HepG2 (cell line): Measurements from ENCODE around the gene BSG. TPM values are rescaled to one million over a fixed set of nuclear protein-coding genes. Genes with fewer than 3 reads are reported as not detected.

Experiments
- IRF9 ChIP-seq: sonication (generic); formaldehyde crosslinking; IDR thresholded peaks from 2 replicates; pipeline ENCODE4 v1.8.0; 2022; ENCODE audit warnings: missing genetic modification reagents, mild to moderate bottlenecking, borderline replicate concordance
- JUN ChIP-seq: sonication (generic); formaldehyde crosslinking; IDR thresholded peaks from 2 replicates; pipeline ENCODE4 v1.4.0; 2020; ENCODE audit warnings: mild to moderate bottlenecking, missing genetic modification reagents
- KDM5B ChIP-seq: sonication (generic); formaldehyde crosslinking; IDR thresholded peaks from 2 replicates; pipeline ENCODE4 v1.4.0; 2020; ENCODE audit warnings: missing genetic modification reagents, mild to moderate bottlenecking, borderline replicate concordance
- MLLT10 ChIP-seq: sonication (generic); formaldehyde crosslinking; IDR thresholded peaks from 2 replicates; pipeline ENCODE4 v1.4.0; 2020; ENCODE audit warnings: missing genetic modification reagents
- PRDM4 ChIP-seq: sonication (generic); formaldehyde crosslinking; IDR thresholded peaks from 2 replicates; pipeline ENCODE4 v1.9.0; 2021; ENCODE audit warnings: missing genetic modification reagents, borderline replicate concordance
- RFXAP ChIP-seq: sonication (generic); formaldehyde crosslinking; IDR thresholded peaks from 2 replicates; pipeline ENCODE4 v1.4.0; 2020; ENCODE audit warnings: missing genetic modification reagents, borderline replicate concordance
- RORA ChIP-seq: sonication (generic); formaldehyde crosslinking; IDR thresholded peaks from 2 replicates; pipeline ENCODE4 v1.5.0; 2020; ENCODE audit warnings: mild to moderate bottlenecking, missing genetic modification reagents, moderate library complexity
- SOX6 ChIP-seq, 2 experiments: fragments of 450-650 bp in 1 of 2; sonication (generic) in 1 of 2; formaldehyde crosslinking in 1 of 2; IDR thresholded peaks; 2 replicates each; pipeline versions ENCODE4 v1.4.0 to v1.6.1; 2017 to 2020; ENCODE audit warnings: antibody characterized with exemption in 1 of 2, mild to moderate bottlenecking in 1 of 2, missing genetic modification reagents in 1 of 2
- TMF1 ChIP-seq: sonication (generic); formaldehyde crosslinking; IDR thresholded peaks from 2 replicates; pipeline ENCODE4 v1.8.1; 2022; ENCODE audit warnings: low read depth, missing genetic modification reagents
- ZBTB3 ChIP-seq: sonication (generic); formaldehyde crosslinking; IDR thresholded peaks from 2 replicates; pipeline ENCODE4 v1.4.0; 2020; ENCODE audit warnings: low read depth, mild to moderate bottlenecking, moderate library complexity, missing genetic modification reagents, borderline replicate concordance
- ZNF121 ChIP-seq: sonication (generic); formaldehyde crosslinking; IDR thresholded peaks from 2 replicates; pipeline ENCODE4 v1.5.0; 2020; ENCODE audit warnings: mild to moderate bottlenecking, missing genetic modification reagents
- ZNF143 ChIP-seq: sonication (generic); formaldehyde crosslinking; IDR thresholded peaks from 2 replicates; pipeline ENCODE4 v1.4.0; 2020; ENCODE audit warnings: missing genetic modification reagents
- ZNF33A ChIP-seq: sonication (generic); formaldehyde crosslinking; IDR thresholded peaks from 2 replicates; pipeline ENCODE4 v1.5.1; 2020; ENCODE audit warnings: missing genetic modification reagents, mild to moderate bottlenecking, moderate library complexity, borderline replicate concordance
- ZNF383 ChIP-seq: sonication (generic); formaldehyde crosslinking; IDR thresholded peaks from 2 replicates; pipeline ENCODE4 v1.4.0; 2020; ENCODE audit warnings: missing genetic modification reagents, mild to moderate bottlenecking, borderline replicate concordance
- ZNF550 ChIP-seq: sonication (generic); formaldehyde crosslinking; IDR thresholded peaks from 2 replicates; pipeline ENCODE4 v1.4.0; 2020; ENCODE audit warnings: mild to moderate bottlenecking, missing genetic modification reagents, borderline replicate concordance
- ZNF562 ChIP-seq: sonication (generic); formaldehyde crosslinking; IDR thresholded peaks from 2 replicates; pipeline ENCODE4 v1.8.0; 2022; ENCODE audit warnings: missing genetic modification reagents, borderline replicate concordance
- ZUFSP ChIP-seq: sonication (generic); formaldehyde crosslinking; IDR thresholded peaks from 2 replicates; pipeline ENCODE4 v1.9.0; 2021; ENCODE audit warnings: missing genetic modification reagents, mild to moderate bottlenecking, borderline replicate concordance
- polyA plus RNA-seq, 8 experiments: library from polyadenylated mRNA; depleted of rRNA in 3 of 8; stranded (reverse) in 7 of 8; unstranded in 1 of 8; fragments of >200 nt; fragmentation: Illumina TruSeq in 4 of 8; extraction: Trizol in 4 of 8; gene quantifications; 2 replicates each; pipeline versions ENCODE4 v1.2.1 to v1.2.3, GENCODE V29; 2011 to 2016; ENCODE audit warnings: low read depth in 4 of 8, missing spikeins in 1 of 8, mixed read lengths in 1 of 8; ENCODE audit not compliant: insufficient read depth in 1 of 8
- total RNA-seq, 5 experiments: library from RNA; depleted of rRNA; stranded (reverse); fragments of >200 nt; fragmentation: Illumina TruSeq; extraction: Trizol; gene quantifications; 2 replicates each; pipeline ENCODE4 v1.2.3, GENCODE V29; 2016; ENCODE audit warnings: low read depth in 1 of 5
- TF ChIP-seq, protein P1 (sequence below): conservative IDR thresholded peaks from 2 replicates; pipeline ENCODE4 v1.6.1; 2018; ENCODE audit warnings: missing genetic modification reagents
- TF ChIP-seq, protein P2 (sequence below): sonication (generic); formaldehyde crosslinking; IDR thresholded peaks from 2 replicates; pipeline ENCODE4 v1.5.0; 2020; ENCODE audit warnings: missing genetic modification reagents

Gene BSG
- total and polyA plus RNA-seq, 2 of the 13 experiments (the other 11 are each of a cell fraction or from before 2014, with no cell fraction given) = 309 to 754 TPM

GRCh38 chr19:572140-572742, at the start of gene BSG (continued):
- no peak for TF ChIP-seq RORA
- TF ChIP-seq ZNF562 (CRISPR knock-in tag) = no peak
- TF ChIP-seq, protein P1, sequence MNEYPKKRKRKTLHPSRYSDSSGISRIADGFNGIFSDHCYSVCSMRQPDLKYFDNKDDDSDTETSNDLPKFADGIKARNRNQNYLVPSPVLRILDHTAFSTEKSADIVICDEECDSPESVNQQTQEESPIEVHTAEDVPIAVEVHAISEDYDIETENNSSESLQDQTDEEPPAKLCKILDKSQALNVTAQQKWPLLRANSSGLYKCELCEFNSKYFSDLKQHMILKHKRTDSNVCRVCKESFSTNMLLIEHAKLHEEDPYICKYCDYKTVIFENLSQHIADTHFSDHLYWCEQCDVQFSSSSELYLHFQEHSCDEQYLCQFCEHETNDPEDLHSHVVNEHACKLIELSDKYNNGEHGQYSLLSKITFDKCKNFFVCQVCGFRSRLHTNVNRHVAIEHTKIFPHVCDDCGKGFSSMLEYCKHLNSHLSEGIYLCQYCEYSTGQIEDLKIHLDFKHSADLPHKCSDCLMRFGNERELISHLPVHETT (CRISPR knock-in tag) = no peak
- no peak for TF ChIP-seq MLLT10 (CRISPR knock-in tag)
- peak; percentile 60; the same call in 1 of the 2 replicates for TF ChIP-seq KDM5B (CRISPR knock-in tag)
- TF ChIP-seq SOX6 (IDR thresholded peaks at IDR 0.05) = no peak
- no peak for TF ChIP-seq SOX6 (CRISPR knock-in tag; IDR thresholded peaks at IDR 0.05)
- no peak for TF ChIP-seq ZNF383 (CRISPR knock-in tag)
- TF ChIP-seq JUN (CRISPR knock-in tag) = 0 out of 2 replicates have a peak, but pooled peaks have one; percentile 31
- TF ChIP-seq ZUFSP (CRISPR knock-in tag) = no peak
- TF ChIP-seq ZNF143 (CRISPR knock-in tag) = peak; percentile 58
- no peak for TF ChIP-seq ZNF33A
- TF ChIP-seq RFXAP (CRISPR knock-in tag) = no peak
- peak; percentile 71; the same call in 1 of the 2 replicates for TF ChIP-seq TMF1 (CRISPR knock-in tag)
- no peak for TF ChIP-seq ZBTB3
- TF ChIP-seq PRDM4 (CRISPR knock-in tag) = no peak
- TF ChIP-seq IRF9 (CRISPR knock-in tag) = 0 out of 2 replicates have a peak, but pooled peaks have one; percentile 23
- TF ChIP-seq, protein P2, sequence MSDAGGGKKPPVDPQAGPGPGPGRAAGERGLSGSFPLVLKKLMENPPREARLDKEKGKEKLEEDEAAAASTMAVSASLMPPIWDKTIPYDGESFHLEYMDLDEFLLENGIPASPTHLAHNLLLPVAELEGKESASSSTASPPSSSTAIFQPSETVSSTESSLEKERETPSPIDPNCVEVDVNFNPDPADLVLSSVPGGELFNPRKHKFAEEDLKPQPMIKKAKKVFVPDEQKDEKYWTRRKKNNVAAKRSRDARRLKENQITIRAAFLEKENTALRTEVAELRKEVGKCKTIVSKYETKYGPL = no peak
- no peak for TF ChIP-seq ZNF121
- no peak for TF ChIP-seq ZNF550
